Stimulated activated CD8-positive, alpha-beta memory T cell treated with anti-CD3 and anti-CD28 coated beads, Interleukin-12 subunit alpha, Interleukin-12 subunit beta, amount 100 ng/mL, for 1 hour (primary cell): ENCODE data around the gene SLC24A4.

Source experiments
- DNase-seq: peaks from one replicate; pipeline ENCODE4 v3.0.0-alpha.2; 2020; ENCODE audit warnings: low read depth

The SLC24A4 gene

DNA sequence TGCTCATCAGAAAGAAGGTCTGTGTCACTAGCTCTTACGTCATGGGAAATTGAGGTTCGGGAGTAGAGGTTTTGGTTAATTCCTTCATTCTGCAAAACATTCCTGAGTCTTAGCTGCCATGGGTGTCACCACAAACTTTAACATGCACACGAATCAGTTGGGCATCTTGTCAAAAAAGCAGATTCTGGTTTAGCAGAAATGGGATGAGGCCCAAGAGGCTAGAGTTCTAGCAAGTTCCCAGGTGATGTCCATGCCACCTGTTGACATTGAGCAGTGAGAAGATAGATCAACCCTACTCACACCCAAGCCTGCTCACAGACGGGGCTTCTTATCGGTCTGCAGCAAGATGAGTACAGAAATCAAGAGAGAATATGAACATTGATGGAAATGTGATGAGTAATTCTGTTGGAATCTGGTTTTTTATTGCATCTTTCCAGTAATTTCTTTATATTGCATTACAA, 179.0 kb downstream of the SLC24A4 start:
- DNase-seq: no peak

DNA sequence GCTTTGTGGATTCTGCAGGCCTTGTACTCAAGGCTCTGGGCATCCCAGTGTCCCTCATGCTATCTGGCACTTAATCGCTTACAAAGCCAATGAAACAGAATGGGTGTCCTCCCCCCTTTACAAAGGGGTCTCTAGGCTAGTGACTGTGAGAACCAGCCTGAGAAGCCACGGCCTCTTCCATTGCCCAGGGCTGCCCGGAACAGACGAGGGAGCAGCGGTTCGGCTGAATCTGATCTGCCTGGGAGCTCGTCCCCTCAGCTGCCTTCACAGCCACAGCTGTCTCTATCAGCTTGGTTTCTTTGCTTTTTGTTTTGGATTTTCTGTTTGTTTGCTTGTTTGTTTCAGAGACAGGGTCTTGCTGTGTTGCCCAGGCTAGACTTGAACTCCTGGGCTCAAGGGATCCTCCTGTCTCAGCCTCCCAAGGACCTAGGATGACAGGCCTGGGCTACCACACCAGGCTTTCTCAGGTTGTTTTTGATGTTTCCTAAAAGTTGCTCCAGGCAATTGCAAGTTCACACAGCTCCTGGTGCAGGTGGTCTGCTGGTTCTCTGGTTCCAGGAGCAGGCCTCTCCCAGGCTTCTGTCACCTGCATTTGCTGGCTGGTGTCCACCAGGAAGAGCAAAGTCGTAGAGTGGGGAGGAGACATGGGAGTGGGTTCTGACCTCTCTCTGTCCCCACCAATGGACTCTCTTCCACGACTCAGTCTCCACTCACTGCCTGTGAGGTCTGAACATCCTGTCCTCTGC, 179.7 kb downstream of the SLC24A4 start:
- no peak for DNase-seq

DNA sequence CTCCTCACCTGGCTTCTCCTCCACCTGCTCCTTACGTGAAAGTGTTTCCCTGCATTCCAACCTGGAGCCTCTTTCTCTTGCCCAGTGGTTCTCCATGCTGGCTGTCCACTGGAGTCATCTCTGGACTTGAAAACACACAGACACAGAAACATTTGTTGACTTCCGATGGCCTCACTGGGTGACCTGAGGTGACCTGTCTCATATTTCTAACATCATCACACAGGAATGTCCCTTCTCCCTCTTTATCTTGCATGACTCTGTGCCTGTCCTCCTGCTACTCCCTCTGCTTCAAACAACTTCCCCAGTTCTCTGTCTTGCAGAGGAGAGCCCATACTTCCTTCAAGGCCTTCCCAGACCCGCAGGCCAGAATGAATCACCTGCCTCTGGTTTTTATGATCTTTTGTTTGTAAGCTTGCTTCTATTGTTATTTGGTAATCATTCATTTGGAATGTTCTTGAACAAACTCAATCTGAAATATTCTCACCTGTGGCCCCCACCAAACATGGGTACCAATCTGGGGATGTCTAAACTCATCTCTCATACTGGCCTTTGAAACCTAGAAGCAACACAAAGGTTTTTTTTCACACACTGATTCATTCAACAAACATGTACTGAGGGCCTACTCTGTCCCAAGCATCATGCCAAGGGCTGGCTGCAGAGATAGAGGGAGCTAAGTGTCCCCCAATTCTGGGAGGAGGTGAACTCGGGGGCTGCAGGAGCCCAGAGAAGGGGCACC, 181.0 kb downstream of the SLC24A4 start:
- no peak for DNase-seq

DNA sequence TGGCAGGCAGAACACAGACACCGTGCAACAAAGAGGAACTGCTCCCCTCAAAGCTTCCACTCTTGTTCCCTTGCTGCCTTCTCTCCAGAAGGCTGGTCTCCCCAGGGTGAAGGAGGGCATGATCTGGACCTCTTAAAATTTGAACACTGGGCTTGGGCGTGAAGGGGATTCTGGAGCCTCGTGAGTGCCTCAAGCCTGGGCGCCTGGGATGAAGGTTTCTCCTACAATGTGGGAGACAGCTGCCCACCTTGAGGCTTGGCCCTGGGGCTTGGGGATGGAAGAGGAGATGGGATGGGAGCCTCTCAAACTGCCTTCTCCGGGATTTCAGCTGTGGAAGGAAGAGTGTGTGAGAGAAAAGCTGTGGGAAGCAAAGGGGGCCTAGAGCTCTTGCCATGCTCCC, 182.9 kb downstream of the SLC24A4 start:
- DNase-seq: no peak

DNA sequence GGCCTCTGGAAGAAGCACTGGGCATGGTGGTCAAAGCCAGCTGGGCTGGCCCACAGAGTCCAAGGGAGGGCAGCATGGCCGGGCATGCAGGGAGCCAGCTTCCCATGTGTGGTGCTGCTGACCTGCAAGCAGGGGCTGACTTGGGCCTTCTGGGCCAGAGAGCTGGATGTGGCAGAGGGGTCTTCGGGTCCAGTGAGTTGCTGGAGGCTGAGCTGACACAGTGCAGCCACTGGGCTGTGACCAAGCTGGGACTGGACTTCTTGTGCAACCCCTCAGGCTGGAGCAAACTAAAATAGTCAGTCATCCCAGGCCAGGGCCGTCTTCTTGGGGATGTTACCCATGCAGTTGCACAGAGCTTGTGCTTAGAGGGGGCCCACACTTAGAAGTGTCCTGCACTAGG, 183.3 kb downstream of the SLC24A4 start:
- DNase-seq: no peak

DNA sequence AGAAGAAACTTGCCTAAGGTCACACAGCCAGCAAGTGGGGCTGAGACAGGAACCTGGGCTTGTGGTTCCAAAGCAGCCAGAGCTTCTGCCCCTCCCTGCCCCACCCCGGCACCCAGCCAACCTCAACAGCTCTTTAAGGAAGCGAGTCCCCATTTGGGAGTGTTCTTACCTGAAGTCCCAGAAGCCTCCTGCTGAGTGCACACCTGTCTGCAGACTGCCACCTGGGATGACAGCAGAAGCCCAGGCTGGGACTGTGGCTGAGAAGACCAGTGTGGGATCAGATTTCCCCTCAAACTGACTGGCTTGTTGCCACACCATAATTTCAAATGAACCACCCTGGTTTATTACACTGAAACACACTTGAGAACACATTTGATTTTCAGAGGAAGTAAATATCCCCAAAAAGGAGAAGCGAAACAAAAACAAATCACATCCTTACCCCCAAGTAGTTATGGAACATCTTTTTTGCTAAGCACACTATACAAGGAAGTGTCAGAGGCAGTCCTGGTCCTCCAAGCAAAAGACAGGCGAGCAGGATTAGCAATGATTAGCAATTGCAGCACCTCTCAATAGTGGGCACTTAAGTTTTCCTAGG, 184.3 kb downstream of the SLC24A4 start:
- DNase-seq: no peak

DNA sequence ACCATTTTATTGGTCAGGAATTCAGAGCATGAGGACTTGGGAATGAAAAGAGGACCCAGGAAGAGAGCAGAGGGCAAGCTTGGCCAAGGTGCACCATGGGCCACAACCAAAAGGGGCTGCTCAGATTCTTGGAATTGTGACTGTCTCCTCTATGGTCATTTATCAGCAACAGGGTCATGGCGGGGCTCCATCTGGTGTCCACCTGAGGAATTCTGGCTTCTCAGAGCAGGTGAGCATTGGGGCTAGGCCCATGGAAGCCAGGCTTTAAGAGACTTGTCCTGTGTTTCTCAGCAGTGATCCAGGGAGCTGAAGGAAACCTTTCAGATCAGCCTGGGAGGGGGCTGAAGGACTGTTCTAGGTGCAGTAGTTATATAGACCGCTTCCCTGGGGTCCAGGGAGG, 188.0 kb downstream of the SLC24A4 start:
- DNase-seq: no peak

DNA sequence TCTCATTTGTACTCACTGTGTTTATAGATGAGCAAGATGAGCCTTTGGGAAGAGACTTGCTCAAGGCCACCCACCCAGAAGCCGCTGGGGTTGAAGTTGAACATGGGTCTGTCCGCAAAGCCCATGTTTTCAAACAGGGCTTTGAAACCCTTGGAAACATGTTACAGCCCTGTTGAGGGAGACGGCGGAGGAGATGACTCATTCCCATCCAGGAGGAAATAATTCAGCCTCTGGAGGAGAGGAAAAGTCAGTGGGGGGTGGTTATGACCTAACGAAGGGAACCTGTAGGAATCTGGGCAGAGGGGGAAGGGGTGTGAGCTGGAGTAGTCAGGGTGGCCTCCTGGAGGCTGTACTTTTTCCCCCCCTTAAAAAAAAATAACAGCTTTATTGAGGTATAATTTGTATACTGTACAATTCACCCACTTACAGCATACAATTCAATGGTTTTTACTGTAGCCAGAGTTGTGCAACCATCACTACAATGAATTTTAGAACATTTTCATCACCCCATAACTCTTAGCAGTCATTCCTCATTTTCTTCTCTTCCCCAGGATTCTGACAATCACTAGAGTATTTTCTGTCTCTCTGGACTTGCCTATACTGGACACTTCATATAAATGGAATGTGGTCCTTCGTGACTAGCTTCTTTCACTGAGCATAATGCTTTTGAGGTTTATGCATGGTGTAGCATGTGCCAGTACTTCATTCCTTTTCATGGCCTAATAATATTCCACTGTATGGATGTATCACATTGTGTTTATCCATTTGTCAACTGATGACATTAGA, 188.7 kb downstream of the SLC24A4 start:
- DNase-seq: no peak

DNA sequence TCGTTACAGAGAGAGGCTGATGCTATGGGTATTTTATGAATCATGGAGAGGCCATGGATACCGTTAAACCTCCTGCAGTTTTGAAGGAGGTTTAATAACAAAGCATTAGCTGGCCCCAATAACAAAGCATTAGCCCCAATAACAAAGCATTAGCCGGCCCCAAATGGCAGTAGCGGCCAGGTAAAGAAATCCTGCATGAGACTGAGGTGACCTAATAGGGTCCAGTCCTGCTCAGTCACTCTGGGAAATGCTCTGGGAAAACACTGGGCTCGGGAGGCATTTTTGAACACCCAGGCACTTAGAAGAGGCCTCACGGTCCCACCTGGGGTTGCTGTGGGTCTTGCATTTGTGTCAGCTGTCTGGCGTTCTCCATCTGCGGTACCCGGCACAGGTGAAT, 189.8 kb downstream of the SLC24A4 start:
- DNase-seq: no peak

DNA sequence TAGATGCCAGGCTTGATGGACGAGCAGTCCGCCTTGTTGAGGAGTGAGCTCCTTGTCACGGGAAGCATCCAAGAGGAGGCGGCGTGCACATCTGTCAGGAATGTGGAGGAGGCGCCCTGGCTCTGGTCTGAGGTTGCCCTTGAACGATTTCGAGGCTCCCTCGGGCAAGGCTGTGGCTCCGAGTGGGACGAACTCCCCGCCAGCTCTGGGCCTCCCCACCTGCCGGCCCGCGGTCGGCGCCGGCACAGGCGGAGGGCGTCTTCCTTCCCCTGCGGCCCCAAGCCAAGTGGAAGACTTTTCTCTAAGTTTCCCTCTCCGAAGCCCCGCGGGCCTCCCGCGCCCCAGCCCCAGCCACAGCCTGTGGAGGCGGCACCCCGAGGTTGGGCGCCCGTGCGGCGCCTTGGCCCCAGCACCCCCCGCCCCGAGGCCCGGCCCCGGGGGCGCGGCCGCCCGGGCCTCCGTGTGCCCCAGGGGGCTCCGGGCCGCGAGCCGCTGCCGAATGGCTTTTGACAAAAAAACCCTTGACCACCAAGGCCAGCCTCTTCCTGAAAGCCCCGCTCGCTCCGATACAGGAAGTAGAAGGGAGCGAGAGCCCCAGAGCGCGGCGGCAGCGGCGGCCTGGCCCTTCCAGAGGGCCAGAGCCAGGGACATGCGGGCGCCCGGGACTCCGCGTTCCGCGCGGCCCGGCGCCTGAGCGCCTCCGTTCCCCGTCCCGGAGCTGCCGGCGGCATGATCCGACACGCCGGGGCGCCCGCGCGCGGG, 190.4 kb downstream of the SLC24A4 start, which contains the start of gene RIN3:
Gene RIN3, plus strand, starts transcription at position 578 of the 762 bp plus-strand sequence. Its CDS starts 152 bp downstream, at position 730.
- no peak for DNase-seq

DNA sequence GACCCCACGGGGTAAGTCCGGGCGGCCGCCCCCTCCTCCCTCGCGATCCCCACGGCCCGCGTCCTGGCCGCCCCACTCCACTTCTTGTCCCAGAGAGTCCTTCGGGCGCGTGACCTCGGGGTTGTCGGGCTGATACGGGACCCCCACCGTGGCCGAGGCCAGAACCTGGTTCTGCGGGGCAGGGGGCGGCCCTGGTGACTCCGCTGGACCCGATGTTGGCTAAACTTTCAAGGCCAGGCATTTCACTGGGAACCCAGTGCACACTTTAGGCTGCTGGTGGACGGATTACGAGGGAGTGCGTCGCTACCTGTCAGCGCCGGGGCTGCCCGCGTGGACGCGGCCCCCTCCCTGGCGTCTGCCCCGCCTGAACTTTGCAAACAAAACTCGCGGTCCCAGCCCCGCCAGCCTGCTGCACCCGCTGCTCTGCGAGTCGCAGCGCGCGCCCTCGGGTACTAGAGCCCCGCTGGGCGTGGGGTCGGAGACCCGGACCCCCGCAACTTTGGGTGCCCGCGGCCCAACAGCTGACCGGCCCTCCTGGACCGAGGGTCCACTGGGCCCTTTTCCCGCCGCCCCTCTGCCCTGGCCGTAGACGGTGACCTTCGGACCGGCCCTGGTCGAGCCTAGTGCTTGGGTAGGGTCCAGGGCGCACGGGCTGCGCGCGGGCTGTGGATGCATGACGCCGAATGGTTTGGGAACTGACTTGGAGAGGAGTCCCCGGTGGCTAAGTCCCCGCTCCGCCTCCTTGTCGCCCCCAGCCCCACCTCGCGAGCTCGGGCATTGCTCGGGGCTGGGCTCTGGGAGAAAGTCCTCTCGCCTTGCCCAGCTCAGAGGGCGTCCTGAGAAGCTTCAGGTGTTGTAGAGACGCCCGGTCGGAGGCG, 191.2 kb downstream of the SLC24A4 start:
- peak; percentile 37 for DNase-seq

DNA sequence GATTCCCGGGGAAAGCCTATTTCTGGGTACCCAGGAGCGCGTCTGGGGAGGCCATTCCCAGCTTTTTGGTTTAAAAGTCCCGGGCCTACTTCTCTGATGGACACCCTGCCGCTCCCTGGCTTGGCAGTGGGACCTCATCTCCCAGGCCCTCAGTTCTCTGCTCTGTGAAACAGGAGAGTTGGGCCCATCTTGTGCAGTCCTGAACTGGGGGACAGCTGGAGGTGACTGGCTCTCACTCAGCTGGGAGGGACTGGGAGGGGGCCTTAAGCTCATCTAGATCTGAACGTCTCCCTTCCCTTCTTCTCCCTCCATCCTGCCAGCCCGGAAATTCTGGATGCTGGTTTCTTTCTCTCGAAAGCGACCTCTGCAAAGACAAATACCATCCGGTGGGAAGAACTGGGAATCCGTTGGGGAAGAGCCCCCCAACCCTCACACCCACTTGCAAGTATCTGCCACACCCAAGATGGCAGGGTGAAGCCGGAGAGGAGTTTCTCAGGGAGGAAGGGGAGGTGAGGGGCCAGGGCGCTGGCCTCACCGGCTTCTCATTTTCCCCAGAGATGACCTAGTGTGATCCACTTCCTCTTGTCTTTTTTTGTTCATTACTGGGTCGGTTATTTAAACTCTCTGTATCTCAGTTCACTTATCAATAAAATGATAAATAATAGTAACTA, 192.0 kb downstream of the SLC24A4 start:
- DNase-seq: no peak

DNA sequence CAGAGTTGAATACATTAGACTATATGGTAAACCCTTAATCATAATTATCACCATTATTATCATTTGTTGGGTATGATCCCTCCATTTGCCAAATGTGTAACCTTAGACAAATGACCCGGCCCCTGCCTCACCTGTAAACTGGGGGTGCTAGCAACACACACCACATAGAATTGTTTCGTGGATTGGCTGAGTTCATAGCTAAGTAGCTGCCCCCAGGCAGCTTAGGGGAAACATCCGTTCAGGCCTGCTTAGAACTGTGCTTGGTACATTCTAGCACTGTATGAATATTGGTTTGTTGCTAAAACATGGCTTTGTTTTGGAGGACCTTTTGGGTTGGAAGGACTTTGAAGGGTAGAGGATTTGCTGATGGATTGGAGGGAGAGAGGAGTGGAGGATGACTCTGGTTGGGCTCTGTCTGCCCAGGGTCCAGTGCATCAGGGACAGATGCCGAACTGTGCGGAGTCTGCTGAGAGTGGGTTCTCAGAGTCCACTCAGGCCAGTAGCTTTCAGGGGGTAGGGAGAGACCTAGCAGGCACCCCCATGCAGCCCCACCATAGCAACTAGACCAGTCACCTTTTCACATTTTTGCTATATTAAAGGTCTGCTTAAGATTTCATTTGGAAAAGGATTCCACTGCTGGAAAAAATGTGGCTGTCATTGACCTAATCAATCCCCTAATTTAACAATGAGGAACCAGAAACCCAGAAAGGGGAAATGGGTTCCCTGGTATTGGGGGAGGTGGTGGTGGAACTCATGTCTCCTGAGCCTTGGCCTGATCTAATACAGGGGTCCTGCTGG, 192.8 kb downstream of the SLC24A4 start:
- no peak for DNase-seq

DNA sequence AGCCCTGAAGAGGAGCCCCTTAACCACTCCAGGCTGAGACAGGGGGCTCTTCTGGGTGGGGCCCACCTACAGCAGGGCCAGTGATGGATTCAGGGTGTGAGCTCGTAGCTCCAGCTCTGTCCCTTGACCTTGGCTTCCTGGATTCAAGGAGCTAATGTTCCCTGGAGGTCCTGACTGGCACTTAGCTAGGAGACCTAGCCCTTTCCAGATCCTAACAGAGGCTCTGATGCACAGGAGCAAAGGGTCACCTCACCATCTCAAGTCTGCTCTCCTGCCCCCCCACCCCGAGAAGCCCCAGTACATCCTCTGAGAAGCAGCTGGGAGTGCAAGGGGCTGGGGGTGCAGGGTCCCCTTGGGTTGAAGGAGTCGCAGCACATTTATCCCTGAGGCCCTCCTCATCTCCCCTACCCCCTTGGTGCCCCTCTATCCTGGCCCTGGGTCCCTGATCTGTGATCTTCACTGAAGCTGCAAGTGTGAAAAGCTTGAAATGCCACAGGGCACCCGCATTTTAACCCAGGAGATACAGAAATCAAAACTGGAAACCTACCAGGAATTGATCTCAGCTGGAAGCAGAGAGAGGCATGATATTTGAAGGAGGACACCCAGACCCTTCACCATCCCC, 193.5 kb downstream of the SLC24A4 start:
- no peak for DNase-seq

DNA sequence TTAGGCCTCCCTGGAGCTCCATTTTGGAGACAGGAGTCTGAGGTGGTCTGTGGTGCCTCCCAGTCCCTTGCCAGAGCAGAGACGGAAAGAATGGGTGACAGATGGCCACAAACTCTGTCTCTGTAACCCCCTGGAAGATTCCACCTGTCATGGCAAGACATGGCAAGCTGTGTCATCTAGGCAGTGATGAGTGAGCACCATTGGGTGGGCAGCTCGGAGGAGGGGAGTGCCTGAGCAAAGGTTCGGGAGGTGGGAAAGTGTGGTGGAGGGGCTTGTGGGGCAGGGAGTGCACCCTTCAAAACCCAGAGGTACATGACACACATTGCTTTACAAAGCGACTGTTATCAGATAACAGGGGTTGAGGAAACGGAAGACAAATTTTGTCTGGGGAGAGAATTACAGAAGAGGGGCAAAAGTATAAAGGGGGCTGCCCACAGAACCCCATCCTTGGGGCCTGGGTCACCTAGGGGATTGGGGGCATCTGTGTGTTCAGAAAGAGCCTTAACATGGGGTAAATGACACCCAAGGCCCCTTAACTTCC, 194.1 kb downstream of the SLC24A4 start:
- peak; percentile 60 for DNase-seq

DNA sequence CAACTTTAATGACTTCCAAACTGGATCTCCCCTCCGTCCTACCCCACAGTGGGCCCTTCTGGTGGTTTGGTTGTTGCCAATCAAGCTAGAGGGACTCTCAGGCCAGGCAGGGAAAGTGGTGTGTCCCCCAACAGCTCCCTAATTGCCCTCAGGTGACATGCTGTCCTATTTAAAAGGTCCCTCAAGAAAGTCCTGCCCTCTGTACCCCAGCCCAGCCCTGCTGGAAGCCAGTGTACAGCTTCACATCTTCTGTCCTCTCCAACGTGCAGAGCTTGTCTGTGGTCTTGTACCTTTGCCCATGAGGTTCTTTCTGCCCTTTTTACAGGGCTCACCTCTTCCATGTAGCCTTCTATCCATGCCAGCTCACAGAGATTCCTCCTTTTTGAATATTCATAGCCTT, 194.8 kb downstream of the SLC24A4 start:
- DNase-seq: no peak

DNA sequence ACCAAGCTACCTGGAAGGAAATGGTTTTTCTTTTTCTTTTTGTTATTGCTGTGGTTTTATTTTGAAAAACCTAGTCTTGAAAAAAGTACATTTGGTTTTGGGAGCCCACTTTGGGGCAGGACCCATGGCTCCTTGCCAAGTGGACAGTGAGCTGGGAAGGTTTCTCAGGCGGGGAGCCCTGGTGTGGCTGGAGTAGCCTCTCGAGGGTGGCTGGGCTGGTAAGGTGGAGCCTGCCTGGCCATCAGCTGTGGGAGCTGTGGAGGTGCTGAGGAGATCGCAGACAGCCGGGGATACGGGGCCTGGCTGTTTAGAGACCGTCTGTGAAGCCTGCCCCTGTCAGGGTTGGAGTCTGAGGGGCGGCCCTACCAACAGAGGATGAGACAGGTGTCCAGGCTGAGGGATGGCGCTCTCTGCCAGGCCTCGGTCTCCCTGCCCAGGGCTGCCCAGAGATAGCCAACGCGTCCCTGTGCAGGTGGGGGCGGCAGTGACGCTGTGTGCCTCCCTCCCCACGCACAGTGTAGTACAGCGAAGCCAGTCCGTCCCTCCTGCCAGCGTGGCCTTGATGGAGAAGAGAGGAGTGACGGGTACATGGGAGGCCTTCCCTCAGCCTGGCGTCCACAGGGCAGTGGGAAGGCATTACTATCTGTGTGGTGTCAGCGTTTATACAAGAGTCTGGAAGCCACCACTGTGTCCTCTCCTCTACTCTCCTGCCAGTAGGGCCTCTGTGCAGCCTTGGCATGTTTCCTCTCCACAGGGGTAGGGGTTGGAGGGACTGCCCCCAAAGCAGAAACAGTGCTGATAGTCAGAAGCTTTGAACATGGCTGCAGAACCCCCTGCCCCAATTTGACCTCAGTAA, 196.5 kb downstream of the SLC24A4 start:
- no peak for DNase-seq
